ENCODE data around the gene MUC2.

The MUC2 gene

DNA sequence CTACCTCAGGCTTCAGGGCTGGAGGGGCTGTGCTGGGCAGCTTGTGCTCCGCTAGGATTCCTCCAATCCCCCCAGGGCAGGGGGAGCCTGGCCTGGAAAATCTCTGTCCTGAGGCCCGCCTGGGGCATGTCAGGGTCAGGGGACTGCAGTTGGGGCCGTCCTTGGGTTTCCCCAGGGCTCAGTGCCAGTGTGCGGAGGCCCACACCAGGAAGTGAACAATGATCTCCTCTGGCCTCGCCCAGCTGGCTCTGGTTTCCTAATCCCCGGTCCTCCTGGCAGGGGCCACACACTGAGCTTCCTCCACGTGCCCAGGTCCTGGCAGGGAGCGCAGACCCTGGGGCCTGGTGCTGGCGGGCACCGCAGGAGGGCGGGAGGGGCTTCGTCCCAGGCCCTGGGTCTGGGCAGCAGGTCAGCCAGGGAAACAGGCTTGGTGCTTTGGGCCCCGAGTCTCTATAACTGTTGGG is 1.4 kb upstream of the MUC2 start:
- DNase-seq: no peak

DNA sequence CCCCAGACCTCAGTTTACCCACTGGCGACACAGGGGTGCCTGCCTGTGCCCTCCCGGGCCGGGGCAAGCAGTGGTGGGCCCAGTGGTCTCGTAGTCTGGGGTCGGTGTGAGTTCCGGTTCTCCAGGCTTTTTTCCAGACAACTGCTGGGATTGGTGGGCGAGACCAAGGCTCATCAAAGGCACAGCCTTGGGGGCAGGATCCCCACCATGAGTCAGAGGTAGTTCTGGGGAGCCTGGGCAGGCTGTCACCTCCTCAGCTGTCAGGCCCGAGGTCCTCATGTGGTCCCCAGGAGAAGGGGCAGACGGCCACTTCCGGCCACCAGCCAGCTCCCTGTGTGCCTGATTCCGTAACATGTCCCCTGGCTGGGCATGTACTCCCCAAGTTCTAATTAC is 827 bp upstream of the MUC2 start:
- DNase-seq: no peak

DNA sequence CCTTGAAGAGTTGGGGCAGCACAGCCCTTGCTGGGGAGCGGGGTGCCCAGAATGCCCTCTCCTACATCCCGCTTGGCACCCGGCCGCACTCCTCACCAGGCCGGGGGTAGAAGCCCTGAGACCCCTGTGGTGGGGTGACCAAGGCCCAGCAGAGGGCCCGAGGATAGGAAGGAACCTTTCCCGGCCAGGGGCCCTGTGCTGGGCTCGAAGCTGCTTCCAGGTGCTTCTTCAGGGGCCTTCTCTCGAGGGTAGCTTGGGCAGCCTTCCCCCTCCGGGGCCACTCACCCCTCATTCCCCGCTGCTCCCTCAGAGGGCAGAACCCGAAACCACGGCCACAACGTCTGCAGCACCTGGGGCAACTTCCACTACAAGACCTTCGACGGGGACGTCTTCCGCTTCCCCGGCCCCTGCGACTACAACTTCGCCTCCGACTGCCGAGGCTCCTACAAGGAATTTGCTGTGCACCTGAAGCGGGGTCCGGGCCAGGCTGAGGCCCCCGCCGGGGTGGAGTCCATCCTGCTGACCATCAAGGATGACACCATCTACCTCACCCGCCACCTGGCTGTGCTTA is 752 bp downstream of the MUC2 start:
- no peak for DNase-seq

DNA sequence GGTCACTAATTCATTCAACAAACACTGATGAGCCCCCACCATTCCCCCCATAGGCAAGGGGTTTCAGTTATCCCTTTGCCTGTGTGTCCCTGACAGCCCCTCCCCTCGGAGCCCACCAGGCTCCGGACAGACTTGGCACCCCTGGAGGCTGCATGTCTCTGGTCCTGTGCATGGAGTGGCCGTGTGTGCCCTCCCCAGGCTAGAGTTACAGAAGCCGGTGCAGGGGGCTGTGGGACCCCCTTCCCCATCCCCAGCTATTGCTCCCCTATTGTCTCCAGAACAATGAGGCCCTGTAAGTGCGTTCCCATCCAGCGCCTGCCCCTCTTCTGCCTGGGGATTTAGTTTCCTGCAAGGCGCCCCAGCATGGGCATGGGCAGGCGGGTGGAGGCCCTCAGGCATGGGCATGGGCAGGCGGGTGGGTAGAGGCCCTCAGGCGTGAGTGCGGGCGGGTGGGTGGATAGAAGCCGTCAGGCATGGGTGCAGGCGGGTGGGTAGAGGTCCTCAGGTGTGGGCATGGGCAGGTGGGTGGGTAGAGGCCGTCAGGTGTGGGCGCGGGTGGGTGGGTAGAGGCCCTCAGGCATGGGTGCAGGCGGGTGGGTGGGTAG is 1.5 kb downstream of the MUC2 start:
- DNase-seq: no peak

DNA sequence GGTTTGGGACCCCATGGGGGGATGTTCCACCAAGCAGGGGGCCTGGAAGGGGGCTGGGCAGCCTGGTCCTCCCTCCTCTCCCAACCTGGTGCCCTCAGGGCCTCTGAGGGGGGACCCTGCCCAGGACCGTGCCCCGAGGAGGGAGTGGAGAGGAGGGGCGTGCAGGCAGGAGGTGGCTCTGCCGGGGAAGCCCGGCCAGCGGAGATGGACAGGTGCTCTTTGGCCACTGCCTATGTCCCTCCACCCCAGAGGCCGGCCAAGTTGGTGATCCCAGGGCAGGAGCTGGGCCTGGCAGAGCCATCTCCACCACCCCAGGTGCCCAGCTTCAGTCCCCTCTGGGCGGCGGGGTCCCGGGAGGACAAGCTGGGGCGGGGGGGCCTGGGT is 2.4 kb downstream of the MUC2 start:
- no peak for DNase-seq

DNA sequence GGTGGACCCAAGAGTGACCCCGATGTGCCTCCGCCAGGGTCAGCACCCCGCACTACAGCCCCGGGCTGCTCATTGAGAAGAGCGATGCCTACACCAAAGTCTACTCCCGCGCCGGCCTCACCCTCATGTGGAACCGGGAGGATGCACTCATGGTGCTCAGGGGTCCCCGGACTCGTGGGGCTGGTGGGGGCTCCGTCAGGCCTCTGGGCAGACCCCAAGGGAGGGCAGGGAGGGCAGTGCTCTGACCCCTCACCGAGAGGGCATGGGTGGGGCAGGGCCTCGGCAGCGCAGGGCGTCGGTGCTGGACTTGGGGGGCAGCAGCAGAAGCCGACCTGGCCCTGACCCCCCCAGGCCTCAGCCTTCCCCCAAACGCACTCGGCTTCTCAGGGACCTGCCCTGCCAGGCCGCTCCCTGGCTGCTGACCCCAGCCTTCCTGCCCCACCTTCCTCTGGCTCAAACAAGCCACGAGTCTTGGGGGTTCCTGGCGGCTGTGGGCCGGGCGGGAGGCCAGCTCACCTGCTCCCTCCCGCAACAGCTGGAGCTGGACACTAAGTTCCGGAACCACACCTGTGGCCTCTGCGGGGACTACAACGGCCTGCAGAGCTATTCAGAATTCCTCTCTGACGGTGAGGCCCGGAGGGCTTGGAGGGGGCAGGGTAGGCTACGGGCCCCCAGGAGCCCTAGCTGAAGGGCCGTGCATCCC is 2.9 kb downstream of the MUC2 start:
- DNase-seq: no peak

DNA sequence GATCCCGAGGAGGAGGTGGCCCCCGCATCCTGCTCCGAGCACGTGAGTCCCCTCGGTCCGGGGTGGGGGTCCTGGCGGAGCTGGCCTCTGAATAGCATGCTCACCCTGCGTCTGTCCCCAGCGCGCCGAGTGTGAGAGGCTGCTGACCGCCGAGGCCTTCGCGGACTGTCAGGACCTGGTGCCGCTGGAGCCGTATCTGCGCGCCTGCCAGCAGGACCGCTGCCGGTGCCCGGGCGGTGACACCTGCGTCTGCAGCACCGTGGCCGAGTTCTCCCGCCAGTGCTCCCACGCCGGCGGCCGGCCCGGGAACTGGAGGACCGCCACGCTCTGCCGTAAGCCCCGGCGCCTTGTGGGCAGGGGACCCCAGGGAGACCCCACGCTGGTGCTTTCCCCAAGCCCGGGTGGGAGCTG is 3.5 kb downstream of the MUC2 start:
- no peak for DNase-seq

DNA sequence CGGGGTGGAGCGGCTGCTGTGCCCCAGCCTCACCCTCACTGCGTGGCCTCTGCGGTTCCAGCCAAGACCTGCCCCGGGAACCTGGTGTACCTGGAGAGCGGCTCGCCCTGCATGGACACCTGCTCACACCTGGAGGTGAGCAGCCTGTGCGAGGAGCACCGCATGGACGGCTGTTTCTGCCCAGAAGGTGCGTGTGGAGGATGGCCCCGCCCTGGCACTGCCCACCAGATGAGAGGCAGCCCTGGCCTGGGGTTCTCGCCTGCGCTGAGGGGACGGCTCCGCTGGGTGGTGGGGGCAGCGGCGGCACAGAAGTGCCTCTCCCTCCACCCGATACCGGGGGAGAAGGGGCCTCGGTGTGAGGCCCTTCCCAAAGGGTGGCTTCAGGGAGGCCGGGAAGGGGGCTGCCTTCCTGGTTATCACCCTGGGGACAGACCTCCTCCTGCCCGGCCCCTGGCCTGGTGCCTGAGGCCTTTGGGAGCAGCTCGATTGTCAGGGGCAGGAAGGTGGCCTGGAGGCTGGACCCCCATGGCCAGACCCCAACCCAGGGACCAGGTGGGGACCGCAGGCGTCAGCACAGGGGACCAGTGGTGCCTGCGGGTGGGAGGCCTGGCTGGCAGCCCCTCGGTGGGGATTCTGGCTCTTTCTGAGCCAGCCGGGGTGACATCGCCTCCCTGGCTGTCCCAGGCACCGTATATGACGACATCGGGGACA is 7.1 kb downstream of the MUC2 start:
- DNase-seq: no peak

DNA sequence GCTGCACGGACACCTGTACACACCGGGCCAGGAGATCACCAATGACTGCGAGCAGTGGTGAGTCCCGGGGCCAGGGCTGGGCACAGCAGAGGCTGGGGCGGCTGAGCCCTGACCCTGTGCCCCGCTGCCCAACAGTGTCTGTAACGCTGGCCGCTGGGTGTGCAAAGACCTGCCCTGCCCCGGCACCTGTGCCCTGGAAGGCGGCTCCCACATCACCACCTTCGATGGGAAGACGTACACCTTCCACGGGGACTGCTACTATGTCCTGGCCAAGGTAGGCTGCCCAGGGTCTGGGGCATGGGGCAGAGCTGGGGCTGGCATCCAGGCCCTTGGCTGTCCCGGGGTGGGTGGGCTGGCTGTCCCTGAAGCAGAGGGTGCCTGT is 7.7 kb downstream of the MUC2 start:
- DNase-seq: no peak

DNA sequence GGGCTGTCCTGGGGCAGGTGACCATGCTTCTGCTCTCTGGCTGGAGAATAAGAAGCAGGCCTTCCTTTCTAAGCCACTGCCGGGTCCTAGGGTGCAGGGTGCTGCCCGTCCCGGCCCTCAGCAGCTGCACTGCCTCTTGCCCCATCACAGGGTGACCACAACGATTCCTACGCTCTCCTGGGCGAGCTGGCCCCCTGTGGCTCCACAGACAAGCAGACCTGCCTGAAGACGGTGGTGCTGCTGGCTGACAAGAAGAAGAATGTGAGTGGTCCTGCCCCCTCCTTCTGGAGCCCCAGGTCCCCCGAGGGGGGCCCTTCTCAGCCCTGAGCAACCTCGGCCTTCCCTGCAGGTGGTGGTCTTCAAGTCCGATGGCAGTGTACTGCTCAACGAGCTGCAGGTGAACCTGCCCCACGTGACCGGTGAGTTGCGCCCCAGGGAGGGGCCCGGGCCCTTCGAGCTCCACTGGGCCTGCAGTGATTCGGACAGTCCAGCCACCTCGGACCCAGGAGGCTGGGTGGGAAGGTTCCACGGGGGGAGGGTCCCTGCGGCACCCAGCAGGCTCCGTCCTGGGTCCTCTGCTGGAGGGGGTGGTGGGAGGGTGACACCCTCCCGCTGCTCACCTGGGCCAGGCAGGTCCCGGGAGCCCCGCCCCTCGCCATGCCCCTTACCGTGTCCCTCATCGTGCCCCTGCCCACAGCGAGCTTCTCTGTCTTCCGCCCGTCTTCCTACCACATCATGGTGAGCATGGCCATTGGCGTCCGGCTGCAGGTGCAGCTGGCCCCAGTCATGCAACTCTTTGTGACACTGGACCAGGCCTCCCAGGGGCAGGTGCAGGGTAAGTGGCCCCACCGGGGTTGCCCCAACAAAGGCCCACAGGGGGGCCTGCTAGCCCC is 8.3 kb downstream of the MUC2 start:
- no peak for DNase-seq

DNA sequence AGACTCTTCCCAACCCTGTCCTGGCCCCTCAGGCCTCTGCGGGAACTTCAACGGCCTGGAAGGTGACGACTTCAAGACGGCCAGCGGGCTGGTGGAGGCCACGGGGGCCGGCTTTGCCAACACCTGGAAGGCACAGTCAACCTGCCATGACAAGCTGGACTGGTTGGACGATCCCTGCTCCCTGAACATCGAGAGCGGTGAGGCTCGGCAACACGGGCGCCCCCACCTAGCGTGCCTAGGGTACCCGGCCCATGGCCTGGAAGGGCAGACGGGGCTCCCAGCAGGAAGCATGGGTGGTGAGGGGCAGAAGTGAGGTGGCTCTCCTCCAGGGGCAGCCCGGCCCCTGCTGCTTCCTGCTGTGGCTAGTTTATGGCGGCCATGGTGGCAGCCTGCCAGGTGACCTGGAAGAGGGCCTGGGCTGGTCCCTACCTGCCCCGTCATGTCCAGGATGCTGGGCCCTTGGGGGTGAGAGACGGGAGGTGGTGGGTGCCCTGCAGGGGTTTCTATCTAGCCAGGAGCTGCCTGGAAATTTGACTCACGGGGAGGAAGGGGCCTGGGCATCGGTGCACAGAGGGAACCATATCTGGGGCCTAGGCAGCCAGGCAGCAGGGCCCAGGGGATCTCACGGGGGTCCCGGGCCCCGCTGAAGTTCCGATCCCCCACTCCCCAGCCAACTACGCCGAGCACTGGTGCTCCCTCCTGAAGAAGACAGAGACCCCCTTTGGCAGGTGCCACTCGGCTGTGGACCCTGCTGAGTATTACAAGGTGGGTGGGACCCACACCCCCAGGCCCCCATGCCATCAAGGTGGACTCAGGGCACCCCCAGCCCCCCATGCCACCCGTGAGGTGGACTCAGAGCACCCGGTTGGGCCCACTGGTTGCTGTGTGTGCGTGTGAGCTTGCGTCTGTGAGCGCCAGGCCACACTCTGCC is 9.2 kb downstream of the MUC2 start:
- DNase-seq: no peak

DNA sequence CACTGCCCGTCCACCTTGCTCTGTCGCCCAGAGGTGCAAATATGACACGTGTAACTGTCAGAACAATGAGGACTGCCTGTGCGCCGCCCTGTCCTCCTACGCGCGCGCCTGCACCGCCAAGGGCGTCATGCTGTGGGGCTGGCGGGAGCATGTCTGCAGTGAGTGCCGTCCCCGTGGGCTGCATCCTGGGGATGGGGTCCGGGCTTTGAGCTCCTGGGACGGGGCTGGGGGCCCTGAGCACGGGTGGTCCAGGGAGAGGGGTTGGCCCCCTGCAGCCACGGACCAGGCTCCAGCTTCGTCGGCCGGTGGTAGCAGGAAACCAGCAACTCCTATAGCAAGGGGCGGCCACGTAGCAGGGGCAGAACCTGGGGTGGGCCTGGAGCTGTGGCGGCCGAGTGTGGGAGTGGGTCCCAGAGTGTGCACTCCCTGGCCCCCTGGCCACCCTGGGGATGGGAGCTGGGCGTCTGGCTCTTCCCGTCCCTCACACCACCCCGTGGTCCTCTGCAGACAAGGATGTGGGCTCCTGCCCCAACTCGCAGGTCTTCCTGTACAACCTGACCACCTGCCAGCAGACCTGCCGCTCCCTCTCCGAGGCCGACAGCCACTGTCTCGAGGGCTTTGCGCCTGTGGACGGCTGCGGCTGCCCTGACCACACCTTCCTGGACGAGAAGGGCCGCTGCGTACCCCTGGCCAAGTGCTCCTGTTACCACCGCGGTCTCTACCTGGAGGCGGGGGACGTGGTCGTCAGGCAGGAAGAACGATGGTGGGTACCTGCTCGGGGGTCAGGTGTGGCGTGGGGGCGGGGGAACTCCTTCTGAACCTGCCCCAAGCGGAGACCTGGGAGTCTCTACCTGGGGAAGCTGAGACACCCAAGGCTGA is 10.1 kb downstream of the MUC2 start:
- no peak for DNase-seq

DNA sequence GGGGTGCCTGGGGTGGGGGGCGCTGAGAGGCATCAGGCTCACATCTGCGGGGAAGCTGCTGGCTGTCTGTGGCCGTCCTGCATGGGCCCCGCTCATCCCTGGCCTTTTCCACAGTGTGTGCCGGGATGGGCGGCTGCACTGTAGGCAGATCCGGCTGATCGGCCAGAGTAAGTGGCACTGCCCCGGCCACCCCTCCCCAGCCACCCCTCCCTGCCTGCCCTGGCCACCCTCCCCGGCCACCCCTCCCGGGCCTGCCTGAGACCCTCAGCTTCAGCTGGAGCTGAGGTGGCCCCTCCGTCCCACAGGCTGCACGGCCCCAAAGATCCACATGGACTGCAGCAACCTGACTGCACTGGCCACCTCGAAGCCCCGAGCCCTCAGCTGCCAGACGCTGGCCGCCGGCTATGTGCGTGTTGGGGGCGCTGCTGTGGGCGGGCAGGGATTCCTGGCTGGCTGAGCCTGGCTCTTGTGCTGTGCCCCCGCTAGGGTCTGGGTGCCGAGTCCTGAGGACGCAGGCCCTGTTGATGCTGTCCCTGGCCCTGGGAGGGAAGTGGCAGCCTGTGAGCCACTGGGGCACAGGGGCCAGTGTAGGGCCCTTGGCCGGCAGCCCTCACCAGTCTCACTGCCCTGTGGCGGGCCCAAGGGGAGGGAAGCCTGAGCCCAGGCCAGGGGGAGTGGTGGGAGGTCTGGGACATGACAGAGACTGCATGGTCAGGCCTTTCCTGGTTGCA is 10.9 kb downstream of the MUC2 start:
- no peak for DNase-seq

DNA sequence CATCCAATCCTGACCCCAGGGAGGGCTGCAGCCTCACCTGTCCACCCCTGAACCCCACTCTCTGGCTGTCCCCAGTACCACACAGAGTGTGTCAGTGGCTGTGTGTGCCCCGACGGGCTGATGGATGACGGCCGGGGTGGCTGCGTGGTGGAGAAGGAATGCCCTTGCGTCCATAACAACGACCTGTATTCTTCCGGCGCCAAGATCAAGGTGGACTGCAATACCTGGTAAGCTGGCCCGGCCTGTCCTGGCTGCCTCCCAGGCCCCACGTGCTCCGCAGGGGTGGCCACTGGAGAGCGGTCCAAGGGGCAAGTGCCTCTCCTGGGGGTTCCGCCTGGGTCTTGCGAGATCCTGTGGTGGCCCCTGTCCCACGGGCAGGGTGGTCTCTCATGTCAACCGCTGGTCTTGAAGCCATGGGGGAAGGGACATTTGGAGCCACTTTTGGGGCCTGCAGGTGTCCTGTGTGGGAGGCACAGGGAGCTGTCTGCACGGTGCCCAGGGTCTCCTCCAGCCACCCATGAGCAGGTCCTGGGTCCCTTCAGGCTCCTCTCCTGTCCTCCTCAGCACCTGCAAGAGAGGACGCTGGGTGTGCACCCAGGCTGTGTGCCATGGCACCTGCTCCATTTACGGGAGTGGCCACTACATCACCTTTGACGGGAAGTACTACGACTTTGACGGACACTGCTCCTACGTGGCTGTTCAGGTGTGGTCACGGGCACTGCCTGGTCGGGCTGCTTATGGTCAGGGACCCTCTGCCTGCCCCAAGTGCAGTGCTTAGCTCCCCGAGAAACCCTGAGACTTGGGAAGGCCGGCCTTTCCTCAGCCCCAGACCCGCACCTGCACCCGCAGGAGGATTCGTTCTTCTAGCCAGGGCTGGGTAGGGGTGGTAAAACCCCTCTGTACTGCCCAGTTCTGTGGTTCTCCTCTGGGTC is 11.8 kb downstream of the MUC2 start:
- DNase-seq: no peak

DNA sequence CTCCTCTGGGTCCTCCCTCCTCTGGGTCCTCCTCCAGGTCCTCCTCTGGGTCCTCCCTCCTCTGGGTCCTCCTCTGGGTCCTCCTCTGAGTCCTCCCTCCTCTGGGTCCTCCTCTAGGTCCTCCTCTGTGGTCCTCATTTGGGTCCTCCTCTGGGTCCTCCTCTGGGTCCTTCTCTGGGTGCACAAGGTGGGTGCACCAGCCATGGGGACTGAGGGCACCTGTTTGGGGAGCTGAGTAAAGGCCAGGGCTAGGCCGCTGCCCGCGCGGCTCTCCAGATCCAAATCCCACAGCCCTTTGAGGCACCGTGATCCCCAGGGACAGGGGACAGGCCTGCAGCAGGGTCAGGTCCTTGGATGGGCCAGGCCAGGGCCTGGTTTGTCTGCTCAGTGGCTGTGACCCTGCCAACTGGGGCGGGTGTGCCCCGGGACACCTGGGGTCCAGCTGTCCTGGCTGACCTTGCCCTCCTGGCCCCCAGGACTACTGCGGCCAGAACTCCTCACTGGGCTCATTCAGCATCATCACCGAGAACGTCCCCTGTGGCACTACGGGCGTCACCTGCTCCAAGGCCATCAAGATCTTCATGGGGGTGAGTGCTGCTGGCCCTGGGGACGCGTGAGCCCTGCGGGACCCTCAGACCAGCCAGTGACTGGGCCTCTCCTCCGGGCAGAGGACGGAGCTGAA is 12.7 kb downstream of the MUC2 start:
- DNase-seq: no peak

DNA sequence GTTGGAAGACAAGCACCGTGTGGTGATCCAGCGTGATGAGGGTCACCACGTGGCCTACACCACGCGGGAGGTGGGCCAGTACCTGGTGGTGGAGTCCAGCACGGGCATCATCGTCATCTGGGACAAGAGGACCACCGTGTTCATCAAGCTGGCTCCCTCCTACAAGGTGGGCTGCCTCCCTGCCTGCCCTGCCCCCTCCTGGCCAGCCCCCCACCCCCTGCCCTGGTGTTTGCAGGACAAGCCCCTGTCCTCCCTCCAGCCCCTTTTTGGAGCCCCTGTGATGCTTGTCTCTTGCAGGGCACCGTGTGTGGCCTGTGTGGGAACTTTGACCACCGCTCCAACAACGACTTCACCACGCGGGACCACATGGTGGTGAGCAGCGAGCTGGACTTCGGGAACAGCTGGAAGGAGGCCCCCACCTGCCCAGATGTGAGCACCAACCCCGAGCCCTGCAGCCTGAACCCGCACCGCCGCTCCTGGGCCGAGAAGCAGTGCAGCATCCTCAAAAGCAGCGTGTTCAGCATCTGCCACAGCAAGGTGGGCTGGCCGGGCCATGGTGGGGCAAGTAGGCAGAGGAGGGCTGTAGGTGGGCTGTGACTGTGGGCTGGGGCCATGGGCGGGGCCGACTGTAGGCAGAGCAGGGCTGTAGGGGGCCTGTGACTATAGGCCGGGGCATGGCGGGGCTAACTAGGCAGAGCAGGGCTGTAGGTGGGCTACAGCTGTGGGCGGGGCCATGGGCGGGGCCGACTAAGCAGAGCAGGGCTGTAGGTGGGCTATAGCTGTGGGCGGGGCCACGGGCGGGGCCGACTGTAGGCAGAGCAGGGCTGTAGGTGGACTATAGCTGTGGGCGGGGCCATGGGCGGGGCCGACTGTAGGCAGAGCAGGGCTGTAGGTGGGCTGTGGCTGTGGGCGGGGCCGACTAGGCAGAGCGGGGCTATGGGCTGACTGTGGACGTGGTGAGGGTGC is 13.6 kb downstream of the MUC2 start:
- no peak for DNase-seq

Measured in NCI-H1930 (cell line).